Measurements from ENCODE around the gene APBB2. TPM values are rescaled to one million over a fixed set of nuclear protein-coding genes. Genes with fewer than 3 reads are reported as not detected.
"Not testable (repeated sequence)": the region's sequence is repeated elsewhere in the genome, so short reads cannot be mapped to it uniquely, and the experiment has no call there.

APBB2 gene
- total RNA-seq, 3 donors from 2014 or later: 1.1 to 2.2 (median 1.2) TPM

GRCh38 chr4:40905414-40905813, 308.9 kb downstream of the APBB2 start:
- DNase-seq (no peak), ATAC-seq (no peak)
- Mint-ChIP-seq H3K4me1 (ENCODE audit: low read depth) (peaks cover 29% of the 10 kb centered on the region), H3K4me3 (no peak overlapping the region), H3K36me3 (ENCODE audit: insufficient read depth) (no peaks in the 10 kb centered on the region), H3K9me3 (no peaks in the 10 kb centered on the region), H3K27me3 (ENCODE audit: low read depth) (no peaks in the 10 kb centered on the region)

GRCh38 chr4:40900531-40900930, 313.8 kb downstream of the APBB2 start:
- H3K27me3 Mint-ChIP-seq (ENCODE audit: low read depth); H3K4me3 Mint-ChIP-seq; H3K4me1 Mint-ChIP-seq (ENCODE audit: low read depth); H3K36me3 Mint-ChIP-seq (ENCODE audit: insufficient read depth); H3K9me3 Mint-ChIP-seq; ATAC-seq; DNase-seq: not testable (repeated sequence)

- peak; percentile 79 to 82 for ATAC-seq
- no peaks in the 10 kb centered on the region for H3K27me3 Mint-ChIP-seq (ENCODE audit: low read depth)
- no peaks in the 10 kb centered on the region for H3K9me3 Mint-ChIP-seq
- H3K4me3 Mint-ChIP-seq: peak overlapping the region; percentile 65
- peak; percentile 60 for DNase-seq
- peaks cover 4% of the 10 kb centered on the region for H3K4me1 Mint-ChIP-seq (ENCODE audit: low read depth)
- H3K36me3 Mint-ChIP-seq (ENCODE audit: insufficient read depth): no peaks in the 10 kb centered on the region
Observed at GRCh38 chr4:40897557-40898203, 316.7 kb downstream of the APBB2 start.

- Mint-ChIP-seq H3K27me3 (ENCODE audit: low read depth) (peaks cover 1% of the 10 kb centered on the region), H3K4me1 (ENCODE audit: low read depth) (no peaks in the 10 kb centered on the region), H3K36me3 (ENCODE audit: insufficient read depth) (no peaks in the 10 kb centered on the region), H3K9me3 (no peaks in the 10 kb centered on the region), H3K4me3 (no peak overlapping the region)
- DNase-seq (no peak), ATAC-seq (no peak)
Observed at GRCh38 chr4:40890764-40891163, 323.6 kb downstream of the APBB2 start.

GRCh38 chr4:40890199-40890598, 324.1 kb downstream of the APBB2 start:
- Mint-ChIP-seq H3K4me3 (no peak overlapping the region), H3K27me3 (ENCODE audit: low read depth) (peaks cover 1% of the 10 kb centered on the region), H3K9me3 (no peaks in the 10 kb centered on the region), H3K36me3 (ENCODE audit: insufficient read depth) (no peaks in the 10 kb centered on the region), H3K4me1 (ENCODE audit: low read depth) (no peaks in the 10 kb centered on the region)
- DNase-seq (no peak), ATAC-seq (no peak)

- ATAC-seq (no peak), DNase-seq (no peak)
- Mint-ChIP-seq H3K36me3 (ENCODE audit: insufficient read depth) (no peaks in the 10 kb centered on the region), H3K27me3 (ENCODE audit: low read depth) (peaks cover 4% of the 10 kb centered on the region), H3K4me1 (ENCODE audit: low read depth) (no peaks in the 10 kb centered on the region), H3K9me3 (no peaks in the 10 kb centered on the region), H3K4me3 (no peak overlapping the region)
Observed at GRCh38 chr4:40888933-40889332, 325.4 kb downstream of the APBB2 start.

- Mint-ChIP-seq H3K4me3 (no peak overlapping the region), H3K27me3 (ENCODE audit: low read depth) (peaks cover 8% of the 10 kb centered on the region), H3K9me3 (no peaks in the 10 kb centered on the region), H3K36me3 (ENCODE audit: insufficient read depth) (no peaks in the 10 kb centered on the region), H3K4me1 (ENCODE audit: low read depth) (no peaks in the 10 kb centered on the region)
- ATAC-seq (no peak), DNase-seq (no peak)
Observed at GRCh38 chr4:40887764-40888131, 326.6 kb downstream of the APBB2 start.

- Mint-ChIP-seq H3K4me1 (ENCODE audit: low read depth) (no peaks in the 10 kb centered on the region), H3K27me3 (ENCODE audit: low read depth) (peaks cover 12% of the 10 kb centered on the region), H3K9me3 (no peaks in the 10 kb centered on the region), H3K36me3 (ENCODE audit: insufficient read depth) (no peaks in the 10 kb centered on the region), H3K4me3 (no peak overlapping the region)
- no peak for ATAC-seq
- no peak for DNase-seq
Observed at GRCh38 chr4:40886931-40887763, 327.2 kb downstream of the APBB2 start.

- H3K4me1 Mint-ChIP-seq (ENCODE audit: low read depth): no peaks in the 10 kb centered on the region
Observed at GRCh38 chr4:40881851-40882250, 332.5 kb downstream of the APBB2 start.

GRCh38 chr4:40881096-40881495, 333.2 kb downstream of the APBB2 start:
- Mint-ChIP-seq H3K27me3 (ENCODE audit: low read depth) (peaks cover 41% of the 10 kb centered on the region), H3K4me1 (ENCODE audit: low read depth) (no peaks in the 10 kb centered on the region), H3K9me3 (no peaks in the 10 kb centered on the region)

More at GRCh38 chr4:40881851-40882250, 332.5 kb downstream of the APBB2 start:
- Mint-ChIP-seq H3K36me3 (ENCODE audit: insufficient read depth) (no peaks in the 10 kb centered on the region), H3K4me3 (no peak overlapping the region), H3K27me3 (ENCODE audit: low read depth) (peaks cover 41% of the 10 kb centered on the region), H3K9me3 (no peaks in the 10 kb centered on the region)
- DNase-seq (no peak), ATAC-seq (no peak)

GRCh38 chr4:40878548-40879055, 335.7 kb downstream of the APBB2 start:
- peaks cover 38% of the 10 kb centered on the region for H3K27me3 Mint-ChIP-seq (ENCODE audit: low read depth)
- no peaks in the 10 kb centered on the region for H3K4me1 Mint-ChIP-seq (ENCODE audit: low read depth)
- no peaks in the 10 kb centered on the region for H3K36me3 Mint-ChIP-seq (ENCODE audit: insufficient read depth)
- ATAC-seq (no peak), DNase-seq (no peak)
- no peak overlapping the region for H3K4me3 Mint-ChIP-seq
- H3K9me3 Mint-ChIP-seq: no peaks in the 10 kb centered on the region

More at GRCh38 chr4:40881096-40881495, 333.2 kb downstream of the APBB2 start:
- DNase-seq: no peak
- no peak overlapping the region for H3K4me3 Mint-ChIP-seq
- no peaks in the 10 kb centered on the region for H3K36me3 Mint-ChIP-seq (ENCODE audit: insufficient read depth)
- ATAC-seq: no peak

GRCh38 chr4:40877081-40877480, 337.3 kb downstream of the APBB2 start:
- Mint-ChIP-seq H3K36me3 (ENCODE audit: insufficient read depth) (no peaks in the 10 kb centered on the region), H3K4me1 (ENCODE audit: low read depth) (no peaks in the 10 kb centered on the region), H3K9me3 (no peaks in the 10 kb centered on the region), H3K4me3 (no peak overlapping the region), H3K27me3 (ENCODE audit: low read depth) (peaks cover 35% of the 10 kb centered on the region)
- ATAC-seq (no peak), DNase-seq (no peak)

GRCh38 chr4:40875507-40876150, 338.7 kb downstream of the APBB2 start:
- DNase-seq (no peak), ATAC-seq (no peak)
- Mint-ChIP-seq H3K27me3 (ENCODE audit: low read depth) (peaks cover 28% of the 10 kb centered on the region), H3K4me1 (ENCODE audit: low read depth) (no peaks in the 10 kb centered on the region), H3K4me3 (no peak overlapping the region), H3K9me3 (no peaks in the 10 kb centered on the region), H3K36me3 (ENCODE audit: insufficient read depth) (no peaks in the 10 kb centered on the region)

GRCh38 chr4:40874901-40875300, 339.4 kb downstream of the APBB2 start:
- peaks cover 23% of the 10 kb centered on the region for H3K27me3 Mint-ChIP-seq (ENCODE audit: low read depth)

More at GRCh38 chr4:40874901-40875300, 339.4 kb downstream of the APBB2 start:
- DNase-seq (no peak), ATAC-seq (no peak)
- H3K36me3 Mint-ChIP-seq (ENCODE audit: insufficient read depth): no peaks in the 10 kb centered on the region
- H3K4me3 Mint-ChIP-seq: no peak overlapping the region
- H3K4me1 Mint-ChIP-seq (ENCODE audit: low read depth): no peaks in the 10 kb centered on the region
- no peaks in the 10 kb centered on the region for H3K9me3 Mint-ChIP-seq
